Amniotic stem cell (primary cell): ENCODE measurements around the gene DCUN1D4.
A peak's percentile ranks its signal among the peaks of the same experiment; 100 is the strongest.
"Not testable (repeated sequence)": the region's sequence is repeated elsewhere in the genome, so short reads cannot be mapped to it uniquely, and the experiment has no call there.

Source experiments
- DNase-seq: peaks from one replicate; lab custom pipeline; 2025; lab: John Stamatoyannopoulos, UW

The DCUN1D4 gene

GRCh38 chr4:51855270-51855669, 12.3 kb downstream of the DCUN1D4 start:
- no peak for DNase-seq

DNA sequence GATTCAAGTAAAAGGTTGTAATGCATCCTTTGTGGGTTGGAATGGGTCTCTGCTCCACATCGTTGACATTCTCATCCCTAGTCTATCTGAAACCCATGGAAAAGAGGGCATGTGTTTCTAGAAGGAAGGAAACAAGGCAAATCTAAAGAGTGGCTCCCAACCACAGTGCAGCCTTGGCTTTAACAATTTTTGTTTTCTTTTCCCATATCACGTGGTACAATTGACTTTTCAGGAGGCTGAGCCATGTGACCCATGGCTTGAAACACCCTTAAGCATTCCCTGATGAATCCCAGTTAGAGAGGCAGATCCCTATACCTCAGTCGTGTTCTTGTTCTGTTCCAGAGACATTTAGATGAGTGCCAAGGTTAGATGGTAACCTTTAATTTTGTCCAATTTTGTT, 12.8 kb downstream of the DCUN1D4 start:
- DNase-seq = no peak

GRCh38 chr4:51858605-51859202, 15.8 kb downstream of the DCUN1D4 start:
- no peak for DNase-seq

DNA sequence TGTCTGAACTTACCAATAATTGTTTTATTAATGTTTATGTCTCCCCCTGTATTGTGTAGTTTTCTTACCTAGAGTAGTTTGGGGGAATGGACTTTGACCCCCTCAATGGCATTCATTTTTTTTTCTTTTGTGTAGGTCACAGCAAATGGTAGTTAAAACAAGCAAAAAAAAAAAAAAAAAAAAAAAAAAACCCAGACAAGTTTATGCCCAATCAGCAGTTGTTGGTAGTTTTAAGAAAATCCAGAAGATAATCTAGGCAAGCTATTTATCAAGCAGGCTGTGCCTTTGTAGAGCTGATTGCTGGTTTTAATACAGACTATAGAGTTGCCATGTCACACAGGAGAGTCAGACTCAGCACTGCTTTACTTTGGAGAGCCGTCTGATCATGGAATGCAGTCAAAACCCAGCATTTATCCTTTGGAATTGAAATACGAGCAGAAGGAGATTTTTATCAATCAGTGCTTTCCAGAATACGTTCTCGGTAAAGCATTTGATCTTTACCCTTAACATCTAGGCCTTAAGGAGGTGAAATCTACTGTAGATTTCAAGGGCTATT, 16.6 kb downstream of the DCUN1D4 start:
- peak; percentile 6 for DNase-seq

GRCh38 chr4:51862199-51862598, 19.2 kb downstream of the DCUN1D4 start:
- DNase-seq = no peak

- DNase-seq = no peak
Observed at GRCh38 chr4:51862781-51863180, 19.8 kb downstream of the DCUN1D4 start.

DNA sequence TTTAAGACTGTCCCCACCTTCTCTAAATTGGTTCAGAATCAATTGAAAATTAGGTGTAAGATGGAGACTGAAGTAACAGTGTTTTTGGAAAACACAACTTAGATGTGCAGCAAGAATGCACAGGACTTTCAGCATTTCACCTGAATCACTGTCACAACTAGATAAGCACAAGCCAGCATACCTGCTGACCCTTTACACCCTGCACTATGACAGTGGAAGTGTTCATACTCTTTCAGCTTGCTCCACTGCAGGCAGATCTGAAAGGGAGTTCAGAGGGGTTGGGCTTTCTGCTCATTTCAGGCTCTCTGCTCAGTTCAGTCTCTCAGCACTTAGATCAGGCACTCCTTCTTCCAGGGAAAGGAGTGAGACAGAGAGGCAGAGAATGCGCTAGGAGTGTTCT, 22.8 kb downstream of the DCUN1D4 start:
- no peak for DNase-seq

DNA sequence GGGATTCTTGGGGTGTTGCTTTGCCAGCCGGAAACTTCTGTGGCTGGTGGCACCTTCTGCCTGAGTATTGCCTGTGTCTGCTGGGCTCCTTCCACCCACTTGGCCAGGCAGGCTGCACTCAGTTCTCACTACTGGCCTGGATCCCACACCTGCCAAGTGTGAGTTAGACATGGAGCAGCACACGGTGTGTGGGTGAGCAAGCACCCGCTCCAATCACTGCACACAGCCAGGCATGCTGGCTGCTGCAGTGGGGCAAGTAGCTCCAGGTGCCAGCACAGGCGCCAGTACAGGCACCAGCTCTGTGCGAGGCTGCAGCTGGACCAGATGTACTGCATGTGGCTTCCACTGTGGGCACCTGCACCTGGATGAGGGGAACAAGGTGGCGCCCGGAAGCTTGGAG, 23.9 kb downstream of the DCUN1D4 start:
- DNase-seq = no peak

DNA sequence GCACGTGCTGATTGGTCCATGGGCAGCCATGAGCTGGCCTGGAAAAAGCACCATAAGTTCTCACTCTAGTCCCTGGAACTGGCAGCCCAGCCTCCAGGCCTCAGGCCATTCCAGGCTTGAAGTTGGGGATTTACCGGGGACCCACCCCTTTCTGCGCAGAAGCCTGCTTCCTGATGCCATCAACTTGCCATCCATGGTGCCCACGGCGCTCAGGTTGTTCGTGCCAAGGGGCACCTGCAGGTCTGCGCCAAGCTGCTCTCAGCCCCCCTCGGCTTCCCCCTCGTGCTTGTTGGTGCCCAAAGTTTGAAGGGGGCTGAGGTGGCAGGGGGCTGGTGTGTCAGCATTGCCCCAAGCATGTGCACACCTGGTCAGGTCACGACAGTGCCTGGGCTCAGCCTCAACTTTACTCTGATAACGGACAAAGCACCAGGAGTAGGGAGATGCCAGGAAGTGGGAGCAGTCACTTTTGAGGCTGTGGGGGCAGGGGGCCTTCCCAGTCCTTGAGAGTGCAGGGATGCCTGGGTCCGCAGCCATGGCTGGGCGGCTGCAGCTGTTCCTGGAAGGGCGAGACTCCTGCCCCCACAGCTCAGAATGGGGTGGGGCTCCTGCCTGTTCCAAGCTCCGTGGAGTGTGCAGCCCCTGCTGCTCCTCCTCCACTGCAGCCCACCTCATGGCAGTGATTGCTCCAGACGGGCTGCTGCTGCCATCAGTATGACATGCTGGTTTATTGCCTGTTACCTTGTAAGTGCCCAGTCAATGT, 24.9 kb downstream of the DCUN1D4 start:
- no peak for DNase-seq

GRCh38 chr4:51868449-51868847, 25.5 kb downstream of the DCUN1D4 start:
- no peak for DNase-seq

DNA sequence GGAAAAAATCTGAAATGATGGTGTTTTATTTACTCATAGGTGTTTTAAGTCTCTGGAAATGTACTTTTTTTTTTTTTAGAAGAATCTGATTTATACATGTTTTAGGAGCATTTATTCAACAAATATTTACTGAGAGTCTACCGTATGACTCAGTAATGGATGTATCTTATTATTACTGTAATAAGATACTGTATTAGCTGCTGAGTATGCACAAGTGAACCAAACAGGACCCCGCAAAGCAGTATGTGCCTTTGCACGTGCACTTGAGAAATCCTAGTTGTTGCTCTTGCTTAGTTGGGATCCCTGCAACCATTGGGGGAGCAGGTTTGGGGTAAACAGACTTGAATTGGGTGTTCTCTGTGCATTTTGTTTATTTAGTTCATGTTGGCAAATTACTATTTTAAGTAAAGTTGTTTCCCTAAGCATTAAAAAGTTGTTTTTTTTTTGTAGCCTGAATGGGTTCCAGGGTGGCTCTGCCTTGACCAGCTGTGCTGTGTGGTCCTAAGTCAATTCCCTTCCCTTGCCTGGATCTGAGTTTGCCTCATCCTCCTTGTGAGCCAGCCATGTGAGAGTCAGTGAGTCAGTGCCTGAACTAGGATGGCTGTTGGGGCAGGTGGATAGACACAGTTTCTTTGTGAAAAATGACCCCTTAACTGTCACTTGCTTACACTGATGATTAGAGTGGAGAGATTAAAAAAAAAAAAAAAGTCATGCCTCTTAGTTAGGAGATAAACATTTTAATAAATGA, 27.7 kb downstream of the DCUN1D4 start:
- no peak for DNase-seq

- no peak for DNase-seq
Observed at GRCh38 chr4:51872283-51872997, 29.5 kb downstream of the DCUN1D4 start.

DNA sequence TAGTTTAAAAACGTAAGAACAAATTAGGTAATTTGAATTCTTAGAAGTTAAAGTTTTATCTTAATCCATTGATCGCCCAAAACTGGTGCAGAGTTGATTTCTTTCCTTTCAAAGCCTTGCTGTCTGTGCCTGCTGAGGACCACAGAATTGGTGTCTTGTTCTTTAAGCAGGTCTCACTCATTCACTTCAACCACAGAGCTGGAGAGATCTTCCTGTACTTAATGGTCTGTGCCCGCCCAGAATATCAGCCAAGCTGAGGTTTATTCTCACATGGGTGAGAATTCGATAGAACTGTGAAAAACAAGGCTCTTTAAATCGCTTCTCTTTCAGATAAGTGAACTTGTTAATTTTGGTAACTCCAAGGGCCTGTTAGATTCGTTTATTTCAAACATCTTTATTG, 31.6 kb downstream of the DCUN1D4 start:
- no peak for DNase-seq

DNA sequence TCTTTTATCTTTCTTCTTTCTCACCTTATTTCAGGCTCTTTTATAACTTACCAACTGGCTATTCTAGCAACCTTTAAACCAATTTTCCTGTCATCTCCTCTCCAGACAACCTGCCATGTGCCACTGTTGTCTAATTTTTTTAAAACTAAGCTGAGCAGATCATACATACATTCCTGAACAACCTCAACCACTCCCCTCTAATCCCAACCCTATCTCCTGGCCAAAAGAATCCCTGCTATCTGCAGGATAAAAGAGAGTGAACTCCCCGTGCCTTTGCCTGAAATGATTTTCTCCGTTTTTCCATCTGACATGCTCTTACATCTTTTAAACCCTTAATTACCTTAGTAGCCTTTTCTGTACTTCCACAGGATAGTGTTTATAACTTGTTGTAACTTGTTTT, 35.5 kb downstream of the DCUN1D4 start:
- DNase-seq = no peak

GRCh38 chr4:51880016-51880915, 37.3 kb downstream of the DCUN1D4 start:
- no peak for DNase-seq

DNA sequence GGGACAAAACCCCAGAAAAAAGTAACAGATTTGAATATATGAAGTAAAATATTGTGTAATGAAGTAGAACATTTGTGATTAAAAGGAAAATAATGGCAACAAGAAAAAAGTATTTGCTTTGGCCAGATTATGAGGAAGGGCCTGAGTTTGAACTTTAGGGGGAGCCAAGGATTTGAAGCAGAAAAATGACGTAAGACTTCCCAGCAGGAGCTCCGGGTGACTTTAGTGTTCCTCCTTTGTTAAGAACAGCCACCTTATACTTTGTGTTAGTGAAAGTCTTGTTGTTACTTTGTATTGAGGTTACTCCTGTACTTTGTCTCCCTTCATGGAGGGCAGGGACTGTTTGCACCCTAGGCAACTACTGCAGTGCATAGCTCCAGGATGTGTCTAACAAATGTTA, 41.1 kb downstream of the DCUN1D4 start:
- DNase-seq = no peak

GRCh38 chr4:51884606-51885005, 41.7 kb downstream of the DCUN1D4 start:
- no peak for DNase-seq

- DNase-seq = no peak
Observed at GRCh38 chr4:51885363-51885762, 42.4 kb downstream of the DCUN1D4 start.

- DNase-seq = no peak
Observed at GRCh38 chr4:51890760-51891159, 47.8 kb downstream of the DCUN1D4 start.

GRCh38 chr4:51893402-51893801, 50.4 kb downstream of the DCUN1D4 start:
- not testable (repeated sequence) for DNase-seq

- DNase-seq = no peak
Observed at GRCh38 chr4:51894059-51894645, 51.2 kb downstream of the DCUN1D4 start.
